Measurements from ENCODE around the gene TCTN2.

Gene TCTN2

GRCh38 chr12:123670882-123671728, at the start of gene TCTN2:
Gene TCTN2 (plus strand): TSS chr12:123671113. CDS start chr12:123671241, 128 bp downstream.
- no peak for FAIRE-seq

- no peak for FAIRE-seq
These were observed 49.0 kb upstream of the TCTN2 start for GRCh38 chr12:123621619-123622530.

GRCh38 chr12:123633379-123634141, 37.4 kb upstream of the TCTN2 start, which contains the start of the genes EIF2B1 and GTF2H3:
Gene EIF2B1 (minus strand): TSS chr12:123633686. CDS start chr12:123633557, 129 bp downstream.
Gene GTF2H3 (plus strand): TSS chr12:123633829. CDS start chr12:123633860, 31 bp downstream.
- FAIRE-seq, result no peak

GRCh38 chr12:123634142-123634561, 36.8 kb upstream of the TCTN2 start:
- no peak for FAIRE-seq

GRCh38 chr12:123643911-123644310, 27.0 kb upstream of the TCTN2 start:
- no peak for FAIRE-seq

GRCh38 chr12:123645380-123645779, 25.5 kb upstream of the TCTN2 start:
- no peak for FAIRE-seq

GRCh38 chr12:123645878-123646277, 25.0 kb upstream of the TCTN2 start:
- no peak for FAIRE-seq

GRCh38 chr12:123648401-123648800, 22.5 kb upstream of the TCTN2 start:
- FAIRE-seq, result no peak

- FAIRE-seq, result no peak
These were observed 16.7 kb upstream of the TCTN2 start for GRCh38 chr12:123654129-123654701.

GRCh38 chr12:123655420-123655819, 15.5 kb upstream of the TCTN2 start:
- FAIRE-seq, result no peak

- FAIRE-seq, result no peak
These were observed 14.5 kb upstream of the TCTN2 start for GRCh38 chr12:123656392-123656791.

GRCh38 chr12:123657211-123657610, 13.7 kb upstream of the TCTN2 start:
- no peak for FAIRE-seq

- FAIRE-seq, result no peak
These were observed 10.8 kb upstream of the TCTN2 start for GRCh38 chr12:123659996-123660727.

GRCh38 chr12:123667771-123668170, 3.1 kb upstream of the TCTN2 start:
- no peak for FAIRE-seq

GRCh38 chr12:123671876-123672275, 963 bp downstream of the TCTN2 start:
- no peak for FAIRE-seq

- FAIRE-seq, result no peak
These were observed 4.5 kb downstream of the TCTN2 start for GRCh38 chr12:123675436-123675835.

GRCh38 chr12:123676616-123677320, 5.9 kb downstream of the TCTN2 start:
- no peak for FAIRE-seq

- no peak for FAIRE-seq
These were observed 8.1 kb downstream of the TCTN2 start for GRCh38 chr12:123678981-123679380.

GRCh38 chr12:123681605-123682004, 10.7 kb downstream of the TCTN2 start:
- FAIRE-seq, result no peak

GRCh38 chr12:123683964-123684363, 13.1 kb downstream of the TCTN2 start:
- no peak for FAIRE-seq

- FAIRE-seq, result no peak
These were observed 15.8 kb downstream of the TCTN2 start for GRCh38 chr12:123686636-123687190.
